NT2/D1 (cell line): Measurements from ENCODE around the gene TEX19.

Experiments used
- YY1 ChIP-seq: IDR thresholded peaks from 2 replicates; pipeline ENCODE4 v1.6.1; 2011; ENCODE audit not compliant: insufficient read length, insufficient read depth
- ZNF274 ChIP-seq: IDR thresholded peaks from 2 replicates; pipeline ENCODE4 v1.6.1; 2011; ENCODE audit warnings: mild to moderate bottlenecking, low read depth, low read length

DNA sequence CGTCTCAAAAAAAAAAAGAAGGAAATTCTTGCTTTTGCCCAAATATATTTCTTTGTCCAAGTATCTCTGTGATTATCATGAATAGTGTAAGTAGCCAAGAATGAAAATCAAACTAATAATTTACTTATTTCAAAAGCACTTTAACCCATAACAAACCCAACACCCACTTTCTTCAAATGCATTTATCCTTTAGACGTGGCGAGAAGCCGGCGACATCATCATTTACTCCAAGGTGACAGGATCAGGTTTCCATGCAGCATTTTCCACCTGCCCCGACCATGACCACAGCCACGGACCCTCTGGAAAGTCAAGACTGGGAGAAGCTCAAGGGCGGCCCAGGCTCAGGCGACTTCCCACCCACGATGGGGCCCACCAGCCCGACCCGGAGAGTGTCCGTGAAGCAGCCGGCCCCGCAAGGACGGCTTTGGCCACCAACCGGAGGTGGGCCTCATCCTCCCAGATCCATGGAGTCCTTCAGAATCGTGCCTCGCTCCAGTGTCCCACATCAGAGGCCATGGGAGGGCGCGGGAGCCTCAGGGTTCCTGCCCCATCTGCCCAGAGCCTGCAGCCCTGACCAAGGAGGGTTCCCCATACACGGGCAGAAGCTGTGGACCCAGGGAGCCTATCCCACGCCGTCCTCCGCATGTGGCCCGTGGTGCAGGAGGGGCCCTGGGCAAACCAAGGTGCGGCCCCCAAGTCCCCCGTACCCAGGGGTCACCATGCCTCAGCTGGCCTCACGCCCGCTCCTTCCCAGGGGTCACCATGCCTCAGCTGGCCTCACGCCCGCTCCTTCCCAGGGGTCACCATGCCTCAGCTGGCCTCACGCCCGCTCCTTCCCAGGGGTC, 31.2 kb downstream of the TEX19 start:
- TF ChIP-seq YY1 (no peak), ZNF274 (no peak)
